Germinal center (tissue), 1 donor: ENCODE measurements around the gene KLHDC3.
"Not testable (repeated sequence)": the region's sequence is repeated elsewhere in the genome, so short reads cannot be mapped to it uniquely, and the experiment has no call there.

Experiments
- DNase-seq: peaks from one replicate; pipeline ENCODE4 v3.0.0; 2012; ENCODE audit warnings: mixed read lengths, low spot score

KLHDC3 gene

DNA sequence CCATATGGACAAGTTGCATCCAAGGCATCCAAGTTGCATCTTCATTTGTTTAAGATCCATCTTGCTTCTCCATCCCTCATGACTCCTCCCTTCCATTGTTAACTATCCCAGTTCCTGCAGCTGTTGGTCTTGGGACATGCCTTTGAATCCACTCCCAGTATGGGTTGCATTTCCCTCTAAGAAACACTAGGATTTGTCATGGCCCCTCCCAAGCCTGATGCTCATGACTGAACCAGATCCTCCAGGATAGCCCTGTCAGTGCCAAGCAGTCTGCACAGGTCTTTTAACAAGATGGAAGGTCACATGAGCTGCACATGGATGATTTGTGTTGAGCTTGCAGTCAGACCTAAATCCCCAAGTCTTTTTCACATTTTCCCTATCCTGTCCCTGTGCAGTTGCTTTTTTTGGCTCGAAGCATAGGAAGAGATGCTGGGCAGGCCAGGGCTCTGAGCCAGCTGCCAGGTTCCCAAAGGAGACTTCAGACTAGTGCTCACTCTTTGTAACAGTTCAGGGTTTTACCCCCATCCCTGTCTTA lies 25.5 kb upstream of the KLHDC3 start:
- DNase-seq: no peak

DNA sequence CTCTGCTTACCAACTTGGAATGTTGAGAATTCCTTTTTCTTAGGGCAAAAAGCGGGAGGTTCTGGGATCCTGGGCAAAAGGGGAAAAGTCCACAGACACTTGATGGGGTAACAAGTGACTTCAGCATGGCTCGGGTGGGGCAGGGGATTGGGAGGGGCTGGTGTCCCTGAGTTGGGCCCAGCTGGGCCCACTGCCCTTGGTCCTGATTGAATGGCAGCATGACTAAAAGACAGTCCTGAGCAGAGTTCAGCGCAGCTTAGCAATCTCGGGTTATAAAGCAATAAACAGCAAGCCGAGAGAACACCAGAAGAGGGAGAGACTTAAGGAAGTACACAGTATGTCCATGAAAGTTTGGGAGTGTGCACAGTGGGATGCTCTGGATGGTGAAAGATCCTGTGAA lies 24.1 kb upstream of the KLHDC3 start:
- no peak for DNase-seq

DNA sequence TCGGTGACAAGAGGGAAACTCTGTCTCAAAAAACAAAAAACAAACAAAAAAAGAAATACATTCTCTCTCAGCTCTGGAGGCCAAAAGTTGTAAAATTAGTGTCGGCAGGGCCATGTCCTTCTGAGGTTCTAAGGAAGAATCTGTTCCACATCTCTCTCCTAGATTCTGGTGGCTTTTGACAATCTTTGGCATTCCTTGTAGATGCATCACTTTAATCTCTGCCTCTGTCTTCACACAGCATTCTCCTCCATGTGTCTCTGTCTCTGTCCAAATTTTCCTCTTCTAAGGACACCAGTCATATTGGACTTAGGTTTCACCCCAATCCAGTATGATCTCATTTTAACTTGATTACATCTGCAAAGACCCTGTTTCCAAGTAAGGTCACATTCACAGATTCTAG lies 20.6 kb upstream of the KLHDC3 start:
- DNase-seq: no peak

DNA sequence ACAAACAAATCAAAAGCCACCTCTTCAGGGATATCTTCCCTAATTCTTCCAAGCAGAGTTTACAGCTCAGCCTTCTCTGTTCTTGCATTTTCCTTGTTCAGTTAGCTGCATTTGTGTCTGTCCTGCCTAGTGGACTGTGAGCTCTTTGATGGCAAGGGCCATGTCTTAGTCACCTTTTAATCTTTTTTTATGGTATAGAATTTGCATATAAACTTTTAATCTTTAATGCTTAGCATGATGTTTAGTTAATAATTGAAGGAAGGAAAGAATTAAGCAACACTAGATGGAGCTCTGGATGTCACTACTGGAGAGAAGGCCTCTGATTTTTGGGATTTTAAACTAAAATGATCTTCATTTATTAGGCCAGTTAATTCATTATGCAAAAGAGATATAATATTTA lies 17.5 kb upstream of the KLHDC3 start:
- DNase-seq: no peak

DNA sequence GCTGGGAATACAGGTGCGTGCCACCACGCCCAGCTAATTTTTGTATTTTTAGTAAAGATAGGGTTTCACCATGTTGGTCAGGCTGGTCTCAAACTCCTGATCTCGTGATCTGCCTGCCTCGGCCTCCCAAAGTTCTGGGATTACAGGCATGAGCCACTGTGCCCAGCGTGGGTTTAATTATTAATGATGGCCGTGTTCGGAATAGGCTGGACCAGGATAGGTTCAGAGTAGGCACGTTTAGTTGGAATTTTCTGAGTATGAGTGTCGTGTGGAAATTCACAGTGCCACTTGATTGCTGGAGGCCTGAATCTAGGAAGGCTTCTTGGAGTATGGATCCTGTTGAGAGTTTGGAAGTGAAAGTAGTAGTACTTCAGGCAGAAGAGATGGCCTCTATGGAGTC lies 15.8 kb upstream of the KLHDC3 start:
- DNase-seq: not testable (repeated sequence)

DNA sequence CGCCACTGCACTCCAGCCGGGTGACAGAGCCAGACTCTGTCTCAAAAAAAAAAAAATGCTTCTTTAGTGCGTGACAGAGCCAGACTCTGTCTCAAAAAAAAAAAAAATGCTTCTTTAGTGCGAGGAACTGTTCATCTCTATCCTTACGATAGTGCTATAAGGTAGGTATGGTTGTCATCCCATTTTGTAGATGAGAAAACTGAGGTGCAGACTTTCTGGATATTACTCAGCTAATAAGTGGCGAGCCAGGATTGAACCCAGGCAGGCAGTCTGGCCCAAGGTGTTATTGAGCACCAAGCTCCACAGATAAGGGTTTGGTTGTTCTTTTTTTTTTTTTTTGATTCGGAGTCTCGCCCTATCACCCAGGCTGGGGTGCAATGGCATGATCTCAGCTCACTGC lies 12.2 kb upstream of the KLHDC3 start:
- no peak for DNase-seq

DNA sequence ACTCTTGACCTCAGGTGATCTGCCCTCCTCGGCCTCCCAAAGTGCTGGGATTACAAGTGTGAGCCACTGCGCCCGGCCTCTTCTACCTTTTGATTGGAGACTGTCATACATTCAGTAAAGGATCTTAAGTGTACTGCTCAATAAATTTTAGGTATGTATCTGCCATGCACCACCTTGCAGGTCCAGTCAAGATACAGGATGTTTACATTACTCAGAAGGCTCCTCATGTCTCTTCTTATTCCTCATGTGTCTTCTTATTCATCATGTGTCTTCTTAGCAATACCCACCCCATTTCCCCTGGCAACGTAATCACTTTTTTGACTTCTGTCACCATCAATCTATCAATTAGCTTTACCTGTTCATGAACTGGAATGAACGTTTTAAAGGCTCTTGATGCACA lies 8.2 kb upstream of the KLHDC3 start:
- no peak for DNase-seq

DNA sequence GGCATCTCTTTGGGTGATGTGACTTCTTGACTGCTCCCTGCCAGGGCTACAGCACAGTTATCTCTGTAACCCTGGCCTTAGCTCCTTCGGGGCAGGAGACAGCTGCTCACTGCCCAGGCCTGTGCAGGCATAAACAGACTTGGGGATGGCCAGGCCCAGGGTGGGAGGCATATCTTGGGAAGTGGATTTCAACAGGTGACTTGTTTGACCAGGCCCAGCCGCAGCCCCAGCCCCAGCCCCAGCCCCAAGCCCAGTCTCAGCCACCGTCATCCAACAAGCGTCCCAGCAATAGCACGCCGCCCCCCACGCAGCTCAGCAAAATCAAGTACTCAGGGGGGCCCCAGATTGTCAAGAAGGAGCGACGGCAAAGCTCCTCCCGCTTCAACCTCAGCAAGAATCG lies 7.8 kb upstream of the KLHDC3 start:
- no peak for DNase-seq

DNA sequence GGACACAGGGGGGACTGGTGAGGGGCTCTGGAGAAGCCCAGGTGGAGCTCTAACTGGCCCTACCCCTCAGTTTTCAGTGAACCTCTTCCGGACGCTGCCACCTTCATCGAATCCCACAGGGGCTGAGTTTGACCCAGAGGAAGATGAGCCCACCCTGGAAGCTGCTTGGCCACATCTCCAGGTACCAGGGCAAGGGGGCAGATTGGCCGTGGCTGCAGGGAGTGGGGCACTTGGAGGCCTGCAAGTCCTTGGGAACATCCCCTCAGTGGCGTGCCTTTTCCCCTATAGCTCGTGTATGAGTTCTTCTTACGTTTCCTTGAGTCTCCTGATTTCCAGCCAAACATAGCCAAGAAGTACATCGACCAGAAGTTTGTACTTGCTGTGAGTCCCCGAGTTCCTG lies 6.9 kb upstream of the KLHDC3 start:
- DNase-seq: no peak

DNA sequence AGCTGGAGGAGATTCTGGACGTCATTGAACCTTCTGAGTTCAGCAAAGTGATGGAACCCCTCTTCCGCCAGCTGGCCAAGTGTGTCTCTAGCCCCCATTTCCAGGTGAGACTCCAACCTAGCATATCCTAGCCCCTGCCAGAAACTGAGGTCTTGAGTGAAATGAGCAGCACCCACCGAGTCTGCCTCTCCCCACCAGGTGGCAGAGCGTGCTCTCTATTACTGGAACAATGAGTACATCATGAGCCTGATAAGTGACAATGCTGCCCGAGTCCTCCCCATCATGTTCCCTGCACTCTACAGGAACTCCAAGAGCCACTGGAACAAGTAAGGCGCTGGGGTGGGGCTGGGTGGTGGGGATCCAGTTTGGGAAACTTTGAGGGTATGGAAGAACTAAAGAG lies 4.9 kb upstream of the KLHDC3 start:
- peak; percentile 41 for DNase-seq

DNA sequence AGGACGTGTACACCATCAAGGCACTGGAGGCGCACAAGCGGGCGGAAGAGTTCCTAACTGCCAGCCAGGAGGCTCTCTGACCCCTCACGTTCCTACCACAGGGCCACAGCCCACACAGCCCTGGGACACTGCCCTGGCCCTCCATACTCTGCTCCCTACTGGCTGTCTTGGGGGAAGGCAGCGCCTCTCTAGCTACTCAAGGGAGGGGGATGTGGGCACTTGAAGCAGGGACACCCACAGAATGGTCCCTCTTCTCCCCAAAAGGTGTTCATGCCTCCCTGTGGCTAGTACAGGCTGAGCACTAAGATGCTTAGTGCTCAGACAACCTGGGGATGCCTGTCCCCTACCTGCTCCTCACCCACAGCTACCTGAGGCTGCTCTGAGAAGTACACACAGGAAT lies 2.8 kb upstream of the KLHDC3 start:
- no peak for DNase-seq

DNA sequence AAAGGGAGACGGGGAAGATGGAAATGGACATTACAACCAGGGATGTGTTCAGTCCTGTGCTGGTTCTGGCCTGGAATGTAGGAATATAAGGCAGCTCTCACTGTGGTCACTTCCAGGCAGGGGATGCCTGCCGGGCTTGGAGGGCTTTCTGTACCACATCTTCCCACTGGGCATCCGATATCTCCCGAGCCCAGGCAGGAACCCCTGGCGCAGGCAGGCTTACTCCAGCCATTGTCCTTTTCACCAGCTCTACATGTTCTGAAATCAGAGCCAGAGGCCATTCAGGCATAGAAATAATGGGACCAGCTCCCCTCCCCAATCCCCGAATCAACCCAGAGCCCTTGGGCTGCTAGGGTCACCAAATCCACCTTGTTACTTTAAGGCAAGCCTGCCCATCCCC lies 1.7 kb upstream of the KLHDC3 start:
- DNase-seq: no peak

DNA sequence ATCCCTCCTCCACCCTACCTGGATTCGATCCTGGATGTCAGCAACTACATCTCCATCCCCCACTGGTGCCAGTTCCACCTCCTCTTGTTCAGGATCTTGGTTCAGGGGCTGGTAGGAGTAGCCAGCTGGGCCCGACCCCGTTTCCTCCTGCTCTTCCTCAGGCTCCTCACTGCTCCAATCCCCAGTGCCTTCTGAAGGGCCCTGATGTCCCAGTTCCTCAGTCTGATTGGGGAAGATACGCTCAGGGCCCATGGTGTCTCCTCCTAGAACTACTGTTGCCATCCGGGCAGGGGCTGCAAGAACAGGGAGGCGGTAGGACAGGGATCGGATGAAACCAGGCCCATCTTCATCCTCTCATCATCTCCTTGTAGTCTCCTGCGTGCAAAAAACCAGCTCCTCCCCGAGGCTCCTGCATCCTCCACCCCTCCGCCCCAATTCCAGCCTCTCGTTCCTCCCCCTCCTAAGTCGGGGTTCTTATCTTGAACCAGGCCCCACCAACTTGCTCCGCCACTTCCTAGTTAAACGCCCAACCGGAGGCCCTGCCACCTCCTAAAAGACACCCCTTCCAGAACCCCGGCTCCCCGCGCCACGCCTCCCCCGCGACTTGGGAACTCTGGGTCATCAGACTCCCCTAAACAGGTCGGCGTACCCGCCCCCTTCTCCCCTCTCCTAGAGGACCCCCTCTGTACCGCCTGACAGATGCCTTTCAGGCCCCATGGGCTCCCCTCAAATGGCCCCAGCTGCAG lies 779 bp upstream of the KLHDC3 start:
- DNase-seq: no peak

DNA sequence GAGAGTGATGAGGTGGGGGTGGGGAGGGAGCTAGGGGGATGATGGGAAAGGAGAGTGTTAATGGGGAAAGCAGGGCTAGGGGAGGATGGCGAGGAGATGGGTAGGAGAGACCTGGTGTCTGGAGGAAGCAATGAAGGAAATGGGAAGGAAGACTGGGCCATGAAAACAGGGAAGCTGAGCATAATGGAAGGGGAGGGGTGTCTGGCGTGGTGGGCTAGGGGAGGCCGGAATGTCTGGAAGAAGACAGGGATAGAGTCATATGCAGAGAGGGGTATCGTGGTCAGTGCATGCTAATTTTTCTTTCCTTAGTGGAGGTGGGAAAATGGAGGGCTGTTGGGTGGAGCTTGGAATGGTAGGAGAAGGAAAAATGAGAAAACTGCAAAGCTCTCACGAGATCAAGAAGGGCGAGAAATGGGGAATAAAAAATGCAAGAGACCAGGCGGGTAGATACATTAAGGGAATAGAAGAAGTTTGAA lies 423 bp downstream of the KLHDC3 start:
- DNase-seq: no peak

DNA sequence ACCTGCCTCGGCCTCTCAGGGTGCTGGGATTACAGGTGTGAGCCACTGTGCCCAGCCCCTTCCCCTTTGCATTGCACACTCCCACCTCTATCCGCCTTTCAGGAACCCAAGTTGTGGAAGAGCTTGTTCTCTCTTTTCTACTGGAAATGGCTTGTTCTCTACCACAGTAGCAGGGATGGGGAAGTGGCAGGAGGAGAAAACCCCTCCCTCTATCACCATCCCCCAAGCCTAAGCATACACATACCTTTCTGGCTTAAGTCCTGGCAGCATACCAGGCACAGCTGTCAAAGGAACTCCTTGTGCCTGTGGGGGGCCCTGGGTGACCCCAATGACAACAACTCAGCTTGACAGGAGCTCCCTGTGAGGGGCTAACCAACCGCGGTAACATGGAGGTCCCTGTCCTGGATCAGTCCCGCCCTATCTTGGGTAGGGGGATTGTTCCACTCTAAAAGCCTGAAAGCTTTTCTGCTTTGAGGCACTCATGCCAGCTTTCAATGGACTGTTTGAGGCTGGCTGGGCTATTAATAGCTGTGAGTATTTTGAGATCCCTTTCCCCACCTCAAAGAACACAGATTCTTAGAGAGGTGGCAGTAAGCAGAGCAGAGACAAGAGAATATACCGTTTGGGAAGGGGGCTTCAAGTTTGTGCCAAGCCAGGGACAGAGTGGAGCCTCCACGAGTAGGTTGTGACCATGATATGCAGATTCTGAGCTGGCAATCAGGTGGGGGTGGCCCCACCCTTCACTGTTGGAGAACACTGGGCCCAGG lies 2.3 kb downstream of the KLHDC3 start:
- DNase-seq: no peak

DNA sequence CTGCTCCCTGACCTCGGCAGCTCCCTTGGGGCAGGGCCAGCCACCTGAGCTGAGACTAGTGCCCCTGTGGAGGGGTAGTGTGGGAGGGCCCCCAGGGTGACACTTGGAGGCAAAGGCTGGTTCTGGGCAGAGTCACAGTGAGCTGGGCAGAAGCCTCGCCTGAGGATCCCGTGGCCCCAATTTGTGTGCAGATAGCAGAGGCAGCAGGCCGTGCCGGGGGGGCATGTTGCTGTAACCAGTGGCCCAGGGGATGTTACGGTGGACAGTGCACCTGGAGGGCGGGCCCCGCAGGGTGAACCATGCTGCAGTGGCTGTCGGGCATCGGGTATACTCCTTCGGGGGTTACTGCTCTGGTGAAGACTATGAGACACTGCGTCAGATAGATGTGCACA lies 2.9 kb downstream of the KLHDC3 start:
- no peak for DNase-seq

DNA sequence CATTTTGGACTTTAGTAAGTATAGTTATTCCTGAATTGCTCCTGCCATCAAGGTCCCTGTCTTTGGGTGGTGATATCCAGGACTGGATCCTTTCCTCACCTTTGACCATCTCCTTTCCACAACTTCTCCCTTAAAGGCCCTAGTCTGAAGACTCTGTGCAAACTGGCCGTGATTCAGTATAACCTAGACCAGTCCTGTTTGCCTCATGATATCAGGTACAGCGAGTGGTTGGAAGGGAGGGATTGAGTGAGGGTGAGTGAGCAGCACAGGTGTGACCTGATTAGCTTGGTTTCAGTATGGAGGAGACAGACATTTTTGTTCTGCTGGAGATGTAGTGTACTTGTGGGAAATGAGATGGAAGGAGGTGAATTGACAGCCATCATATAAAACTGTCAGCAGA lies 5.1 kb downstream of the KLHDC3 start:
- DNase-seq: no peak

DNA sequence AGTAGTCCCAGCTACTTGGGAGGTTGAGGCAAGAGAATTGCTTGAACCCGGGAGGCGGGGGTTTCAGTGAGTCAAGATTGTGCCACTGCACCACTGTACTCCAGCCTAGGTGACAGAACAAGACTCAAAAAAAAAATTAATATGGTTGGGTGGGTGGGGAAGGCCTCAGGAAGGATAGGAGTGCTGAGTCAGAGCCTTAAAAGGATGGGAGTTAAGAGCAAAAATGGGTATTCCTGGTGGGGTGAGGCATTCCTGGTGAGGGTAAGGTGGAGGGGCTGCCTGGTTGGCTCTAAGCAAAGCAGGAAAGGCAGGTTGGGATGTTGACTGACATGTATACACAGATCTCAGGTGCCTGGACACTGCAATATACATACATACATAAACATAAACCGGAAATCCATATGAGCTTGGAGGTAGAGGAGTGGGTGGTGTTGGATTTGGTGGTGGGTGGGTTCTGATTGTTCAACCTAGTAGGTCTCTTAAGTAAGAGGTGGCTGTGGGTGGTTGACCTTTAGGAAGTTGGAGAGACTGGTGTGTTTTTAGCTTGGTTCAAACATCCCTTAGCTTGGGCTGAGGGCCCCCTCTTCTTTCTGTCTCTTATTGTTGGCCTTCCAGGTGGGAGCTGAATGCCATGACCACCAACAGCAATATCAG lies 6.1 kb downstream of the KLHDC3 start:
- no peak for DNase-seq

DNA sequence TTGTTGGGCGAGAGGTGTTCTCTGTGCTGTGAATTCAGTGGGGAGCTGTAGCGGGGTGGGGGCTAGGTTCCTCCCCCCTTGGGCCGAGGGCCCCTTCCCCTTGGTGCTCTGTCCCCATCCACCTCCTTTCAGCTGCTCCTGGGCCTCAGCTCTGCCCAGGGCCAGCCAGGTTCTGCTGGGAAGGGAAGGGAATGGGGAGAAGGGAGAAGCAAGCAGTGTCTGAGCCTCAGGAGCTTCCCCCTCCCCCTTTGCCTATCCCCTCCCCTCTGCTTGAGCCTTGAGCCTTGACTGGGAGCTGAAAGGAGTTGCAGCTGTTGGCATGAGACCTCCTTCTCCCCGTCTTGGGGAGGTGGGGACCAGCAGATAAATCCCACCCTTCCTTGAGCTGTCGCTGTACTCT lies 6.8 kb downstream of the KLHDC3 start:
- peak; percentile 14 for DNase-seq

DNA sequence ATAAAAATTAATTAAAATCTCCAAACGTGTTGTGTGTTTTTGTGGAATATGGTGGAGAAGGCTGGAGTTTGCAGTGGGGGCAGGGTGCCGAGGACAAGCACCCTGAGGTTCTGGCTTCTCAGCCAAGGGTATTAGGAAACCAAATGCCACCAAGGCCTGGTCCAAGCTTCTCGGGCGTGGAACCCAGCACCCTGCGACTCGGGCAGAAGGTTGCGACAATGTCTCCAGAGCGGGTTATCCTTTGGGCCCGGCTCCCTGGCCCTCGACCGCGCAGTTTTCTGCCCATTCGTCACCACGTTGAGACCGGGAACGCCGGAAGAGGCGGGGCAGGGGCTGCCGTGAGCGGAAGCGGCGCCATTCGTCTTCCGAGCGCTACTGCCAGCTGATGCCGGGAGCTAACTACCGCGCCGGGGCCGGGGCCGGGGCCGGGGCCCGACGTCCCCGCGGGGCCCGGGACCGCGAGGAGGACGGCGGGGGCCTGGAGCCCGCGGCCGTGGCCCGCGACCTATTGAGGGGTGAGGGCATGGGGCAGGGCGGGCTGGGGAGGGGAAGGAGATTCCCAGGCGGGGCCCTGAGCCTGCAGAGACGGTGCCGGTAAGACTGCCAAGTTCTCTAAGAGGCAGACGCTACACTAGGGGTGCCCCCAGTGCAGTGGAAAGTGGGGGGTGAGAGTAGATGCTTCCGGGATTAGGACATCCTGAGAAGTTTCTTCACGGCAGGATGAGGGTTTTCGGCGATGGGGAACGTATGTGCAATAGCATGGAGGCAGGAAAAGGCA lies 7.4 kb downstream of the KLHDC3 start, which contains the start of gene RRP36:
Gene RRP36, plus strand, starts transcription at position 354 of the 778 bp plus-strand sequence. Its CDS starts 32 bp downstream, at position 386.
- DNase-seq: peak; percentile 83

DNA sequence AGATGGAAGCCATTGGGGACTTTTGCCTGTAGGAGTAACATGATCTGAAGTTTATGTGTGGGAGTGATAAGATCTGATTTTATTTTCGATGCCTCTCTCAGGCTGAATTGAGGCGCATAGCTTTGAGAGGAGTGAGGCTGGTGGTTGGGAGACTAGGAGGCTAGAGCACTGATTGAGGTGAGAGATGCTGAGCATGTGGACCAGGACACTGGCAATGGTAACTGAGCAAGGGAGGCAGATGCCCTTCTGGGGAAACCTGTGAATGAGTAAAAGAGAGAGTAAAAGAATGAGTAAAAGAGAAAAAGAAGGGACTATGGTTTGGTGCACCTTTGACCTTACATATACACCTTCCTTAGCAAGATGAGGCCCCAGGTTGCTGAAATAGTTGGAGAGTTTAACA lies 10.4 kb downstream of the KLHDC3 start:
- DNase-seq: no peak

DNA sequence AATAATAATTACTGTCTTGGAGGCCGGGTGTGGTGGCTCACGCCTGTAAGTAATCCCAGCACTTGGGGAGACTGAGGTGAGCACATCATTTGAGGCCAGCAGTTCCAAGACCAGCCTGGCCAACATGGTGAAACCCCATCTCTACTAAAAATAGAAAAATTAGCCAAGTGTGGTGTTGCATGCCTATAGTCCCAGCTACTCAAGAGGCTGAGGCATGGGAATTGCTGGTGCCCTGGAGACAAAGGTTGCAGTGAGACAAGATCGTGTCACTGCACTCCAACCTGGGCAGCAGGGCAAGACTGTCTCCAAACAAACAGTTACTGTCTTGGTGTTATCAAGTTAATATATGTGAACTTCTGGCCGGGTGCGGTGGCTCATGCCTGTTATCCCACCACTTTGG lies 12.3 kb downstream of the KLHDC3 start:
- no peak for DNase-seq
